ENCODE data around the gene SF3A2. TPM values are rescaled to one million over a fixed set of nuclear protein-coding genes. Genes with fewer than 3 reads are reported as not detected.

The SF3A2 gene
- total and polyA plus RNA-seq, 10 of the 15 experiments (the other 5 are each of a cell fraction or from before 2014, with no cell fraction given): 0.33 to 143 (median 30.6) TPM

GRCh38 chr19:2254064-2254872 lies 17.6 kb downstream of the SF3A2 start:
- Histone ChIP-seq H2AFZ (ENCODE audit: control insufficient read depth, low read depth, low read length) (no peak overlapping the region), H3K36me3 (ENCODE audit: control insufficient read depth in 2 of 2, insufficient read depth in 2 of 2, low read length in 1 of 2) (peaks cover 0 to 5% of the 10 kb centered on the region in 2 experiments; a peak in 2 of 4 replicates), H3K4me1 (ENCODE audit: control insufficient read depth, insufficient read depth, low read length) (peaks cover 12% of the 10 kb centered on the region), H3K9ac (ENCODE audit: control insufficient read depth, insufficient read depth, low read length) (no peak overlapping the region), H3K4me2 (ENCODE audit: control insufficient read depth, insufficient read depth) (no peak overlapping the region), H3K79me2 (ENCODE audit: control insufficient read depth, insufficient read depth, low read length) (no peaks in the 10 kb centered on the region), H3K4me3 (no peak overlapping the region), H3K27me3 (replicated peaks in 1 of 2; ENCODE audit: control insufficient read depth in 2 of 2, insufficient read depth in 2 of 2, low read length in 1 of 2) (peaks cover 14 to 19% of the 10 kb centered on the region in 2 experiments; a peak in 3 of 4 replicates), H4K20me1 (ENCODE audit: control insufficient read depth, insufficient read depth) (no peaks in the 10 kb centered on the region), H3K27ac (ENCODE audit: control insufficient read depth, insufficient read depth) (no peak overlapping the region), H3K9me3 (replicated peaks; ENCODE audit: control insufficient read depth, insufficient read depth, low read length) (no peaks in the 10 kb centered on the region; the same call in 2 of the 3 replicates)
- ChIA-PET SMC1A (ENCODE audit: uncharacterized antibody, unreplicated experiment) (no interaction called here), POLR2A (interaction anchor here (0.8 to 1.5 kb wide), 3 partner anchors 14 to 16 kb away, joined by 3 to 9 read pairs (median 3); no protein-coding TSS in a partner anchor), RAD21 (ENCODE audit: unreplicated experiment) (no interaction called here), CTCF (no interaction called here)
- in situ Hi-C loops (cut with MboI) (no loop called here), intact Hi-C loops (cut with micrococcal nuclease; ENCODE audit: unreplicated experiment) (no loop called here)
- 73% methylated on average over 16 of the region's 20 CpGs for WGBS (ENCODE audit: insufficient coverage, insufficient replicate concordance, low lambda C conversion rate, missing lambda C conversion rate)
- no peak for FAIRE-seq
- TF ChIP-seq ZNF384 (IDR thresholded peaks at IDR 0.05; ENCODE audit: borderline replicate concordance, low read depth, low read length) (no peak), JUND (IDR thresholded peaks at IDR 0.05; ENCODE audit: low read depth, low read length) (no peak), ZNF207 (IDR thresholded peaks at IDR 0.05; ENCODE audit: borderline replicate concordance) (no peak), POU2F2 (IDR thresholded peaks at IDR 0.05; ENCODE audit: borderline replicate concordance, low read depth, low read length) (no peak), BHLHE40 (IDR thresholded peaks at IDR 0.05; ENCODE audit: borderline replicate concordance in 1 of 2, low read depth in 2 of 2, low read length in 1 of 2) (no peak), CBX5 (IDR thresholded peaks at IDR 0.05; ENCODE audit: low read depth) (no peak), MTA3 (IDR thresholded peaks at IDR 0.05; ENCODE audit: borderline replicate concordance, low read length) (no peak), CTCF (IDR thresholded peaks at IDR 0.05 in 2 of 3, conservative IDR thresholded peaks at IDR 0.05 in 1 of 3; ENCODE audit: control insufficient read depth in 2 of 3, extremely low read depth in 1 of 3, insufficient read depth in 1 of 3, low read depth in 3 of 3, low read length in 3 of 3) (no peak), IRF4 (IDR thresholded peaks at IDR 0.05; ENCODE audit: low read depth, low read length) (no peak), CHD1 (IDR thresholded peaks at IDR 0.05; ENCODE audit: low read depth, low read length) (no peak), HDGF (IDR thresholded peaks at IDR 0.05) (no peak), KLF5 (IDR thresholded peaks at IDR 0.05; ENCODE audit: partially characterized antibody) (no peak), ZNF622 (IDR thresholded peaks at IDR 0.05) (no peak)
- no peak for DNase-seq (ENCODE audit: low read depth, low spot score)
- no TSS peak for BruUV-seq (replicated peaks)
- no peak for ATAC-seq
